GM12891 (cell line): ENCODE data around the gene KRT14.
"Not testable (repeated sequence)": the region's sequence is repeated elsewhere in the genome, so short reads cannot be mapped to it uniquely, and the experiment has no call there.

Experiments used
- PAX5 ChIP-seq: IDR thresholded peaks from 2 replicates; pipeline ENCODE4 v1.6.1; 2011; ENCODE audit warnings: low read length, moderate library complexity, mild to moderate bottlenecking; ENCODE audit not compliant: insufficient read depth, severe bottlenecking
- POLR2A ChIP-seq: IDR thresholded peaks from 2 replicates; pipeline ENCODE4 v1.6.1; 2011; ENCODE audit warnings: low read depth, low read length, control low read depth
- POLR2AphosphoS5 ChIP-seq: IDR thresholded peaks from 2 replicates; pipeline ENCODE4 v1.6.1; 2011; ENCODE audit warnings: low read depth, low read length, control low read depth
- POU2F2 ChIP-seq: IDR thresholded peaks from 2 replicates; pipeline ENCODE4 v1.6.1; 2011; ENCODE audit warnings: low read depth, mild to moderate bottlenecking, control low read depth, low read length, moderate library complexity
- SPI1 ChIP-seq: IDR thresholded peaks from 2 replicates; pipeline ENCODE4 v1.6.1; 2011; ENCODE audit warnings: low read depth, low read length, control low read depth
- TAF1 ChIP-seq: IDR thresholded peaks from 2 replicates; pipeline ENCODE4 v1.6.1; 2011; ENCODE audit warnings: low read depth, low read length, control low read depth

DNA sequence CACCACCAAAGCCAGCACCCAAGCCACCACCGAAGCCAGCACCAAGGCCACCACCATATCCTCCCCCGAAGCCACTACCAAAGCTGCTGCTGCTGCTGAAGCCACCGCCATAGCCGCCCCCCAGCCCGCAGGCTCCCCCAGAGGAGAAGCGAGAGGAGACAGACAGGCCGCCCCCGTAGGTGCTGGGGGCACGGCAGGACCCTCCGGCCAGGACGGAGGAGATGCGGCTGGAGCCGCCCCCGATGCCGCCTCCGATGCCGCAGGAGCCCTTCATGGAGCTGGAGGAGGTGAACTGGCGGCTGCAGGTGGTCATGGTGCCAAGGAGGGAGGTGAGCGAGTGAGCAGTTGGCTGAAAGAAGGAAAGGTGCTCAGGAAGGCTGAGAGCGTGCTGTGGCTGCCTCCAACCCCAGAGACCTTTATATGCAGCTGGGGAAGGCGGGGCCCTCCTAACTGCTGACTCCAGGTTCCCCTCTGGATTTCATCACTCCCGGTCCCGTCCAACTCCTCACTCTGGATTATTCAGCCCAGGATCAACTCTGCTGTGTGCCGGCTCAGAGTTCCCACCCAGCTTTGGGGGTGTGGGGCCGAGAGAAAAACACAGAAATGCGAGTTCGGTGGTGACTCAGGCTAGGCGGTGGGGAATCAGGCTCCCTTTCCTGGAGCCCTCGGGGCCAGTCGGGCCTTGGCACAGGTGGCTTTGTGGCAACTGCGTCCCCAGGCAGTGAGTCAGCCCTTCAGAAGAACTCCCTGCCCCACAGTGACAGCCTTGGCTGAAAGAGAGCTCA, 25.9 kb upstream of the KRT14 start, which contains the start of gene KRT16:
- not testable (repeated sequence) for TF ChIP-seq POLR2AphosphoS5, POLR2A, TAF1, PAX5, SPI1, POU2F2
